ENCODE data around the gene TADA3. TPM values are rescaled to one million over a fixed set of nuclear protein-coding genes. Genes with fewer than 3 reads are reported as not detected.

The TADA3 gene
- total RNA-seq, 1 experiment from 2014 or later: 49.0 TPM

DNA sequence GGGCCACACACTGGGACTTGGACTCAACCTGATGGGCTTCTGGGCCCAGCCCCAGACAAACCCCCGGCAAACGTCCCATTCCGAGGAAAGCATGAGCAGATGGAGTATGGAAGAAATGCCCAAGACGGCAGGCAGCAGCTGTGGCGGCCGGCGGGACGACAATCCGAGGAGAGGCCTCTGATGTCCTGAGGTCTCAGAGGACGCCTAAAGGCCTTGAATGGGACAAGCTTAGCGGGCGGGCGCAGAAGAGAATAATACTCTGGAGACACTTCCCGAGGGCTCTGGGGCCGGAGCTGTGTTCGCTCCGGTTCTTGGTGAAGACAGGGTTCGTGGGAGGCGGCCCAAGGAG, 43.0 kb downstream of the TADA3 start:
- H3K27ac Mint-ChIP-seq: peak overlapping the region; percentile 99
- DNase-seq (ENCODE audit: low spot score) (no peak), ATAC-seq (peak; percentile 14; the same call in 1 of the 2 replicates)
- POLR2A ChIA-PET: interaction anchor here (0.5 to 2.2 kb wide), 8 partner anchors 17 to 44 kb away, joined by 3 to 14 read pairs (median 4); partner anchors contain the start of genes ARPC4, BRPF1, CAMK1 and TADA3
- H3K27me3 Mint-ChIP-seq (ENCODE audit: low read depth): no peaks in the 10 kb centered on the region
- H3K36me3 Mint-ChIP-seq: peaks cover 49% of the 10 kb centered on the region
- TF ChIP-seq, protein P1, sequence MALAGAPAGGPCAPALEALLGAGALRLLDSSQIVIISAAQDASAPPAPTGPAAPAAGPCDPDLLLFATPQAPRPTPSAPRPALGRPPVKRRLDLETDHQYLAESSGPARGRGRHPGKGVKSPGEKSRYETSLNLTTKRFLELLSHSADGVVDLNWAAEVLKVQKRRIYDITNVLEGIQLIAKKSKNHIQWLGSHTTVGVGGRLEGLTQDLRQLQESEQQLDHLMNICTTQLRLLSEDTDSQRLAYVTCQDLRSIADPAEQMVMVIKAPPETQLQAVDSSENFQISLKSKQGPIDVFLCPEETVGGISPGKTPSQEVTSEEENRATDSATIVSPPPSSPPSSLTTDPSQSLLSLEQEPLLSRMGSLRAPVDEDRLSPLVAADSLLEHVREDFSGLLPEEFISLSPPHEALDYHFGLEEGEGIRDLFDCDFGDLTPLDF (CRISPR knock-in tag; IDR thresholded peaks at IDR 0.05): 0 out of 2 replicates have a peak, but pooled peaks have one; percentile 29
- TF ChIP-seq, protein P2, sequence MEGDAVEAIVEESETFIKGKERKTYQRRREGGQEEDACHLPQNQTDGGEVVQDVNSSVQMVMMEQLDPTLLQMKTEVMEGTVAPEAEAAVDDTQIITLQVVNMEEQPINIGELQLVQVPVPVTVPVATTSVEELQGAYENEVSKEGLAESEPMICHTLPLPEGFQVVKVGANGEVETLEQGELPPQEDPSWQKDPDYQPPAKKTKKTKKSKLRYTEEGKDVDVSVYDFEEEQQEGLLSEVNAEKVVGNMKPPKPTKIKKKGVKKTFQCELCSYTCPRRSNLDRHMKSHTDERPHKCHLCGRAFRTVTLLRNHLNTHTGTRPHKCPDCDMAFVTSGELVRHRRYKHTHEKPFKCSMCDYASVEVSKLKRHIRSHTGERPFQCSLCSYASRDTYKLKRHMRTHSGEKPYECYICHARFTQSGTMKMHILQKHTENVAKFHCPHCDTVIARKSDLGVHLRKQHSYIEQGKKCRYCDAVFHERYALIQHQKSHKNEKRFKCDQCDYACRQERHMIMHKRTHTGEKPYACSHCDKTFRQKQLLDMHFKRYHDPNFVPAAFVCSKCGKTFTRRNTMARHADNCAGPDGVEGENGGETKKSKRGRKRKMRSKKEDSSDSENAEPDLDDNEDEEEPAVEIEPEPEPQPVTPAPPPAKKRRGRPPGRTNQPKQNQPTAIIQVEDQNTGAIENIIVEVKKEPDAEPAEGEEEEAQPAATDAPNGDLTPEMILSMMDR (IDR thresholded peaks at IDR 0.05): no peak
- CTCF ChIA-PET: interaction anchor here (0.6 to 2.7 kb wide), 13 partner anchors 9 to 249 kb away, joined by 3 to 21 read pairs (median 4); partner anchors contain the start of genes ARPC4, BRPF1 and TADA3
- H3K9me3 Mint-ChIP-seq: no peaks in the 10 kb centered on the region
- peak overlapping the region; percentile 98 for H3K4me3 Mint-ChIP-seq
- peaks cover 11% of the 10 kb centered on the region for H3K4me1 Mint-ChIP-seq

DNA sequence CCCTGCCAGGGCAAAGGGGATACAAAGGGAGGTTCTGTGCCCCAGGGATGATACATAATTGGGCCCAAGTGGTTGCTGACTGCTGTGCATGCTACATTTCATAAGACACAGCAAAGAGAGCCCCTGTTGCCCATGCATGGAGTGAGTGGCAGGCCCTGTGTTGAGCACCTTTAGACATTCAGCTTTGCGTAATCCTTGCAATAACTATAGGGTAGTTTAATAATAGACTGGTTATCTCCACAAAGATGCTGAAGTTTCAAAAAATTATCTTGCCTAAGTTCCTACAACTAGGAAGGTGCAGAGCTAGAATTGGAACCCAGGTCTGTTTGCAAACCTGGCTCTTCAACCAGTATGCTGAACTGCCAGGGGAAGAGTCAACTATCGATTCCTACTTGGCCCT, 44.2 kb downstream of the TADA3 start:
- Mint-ChIP-seq H3K36me3 (peaks cover 55% of the 10 kb centered on the region), H3K27me3 (ENCODE audit: low read depth) (no peaks in the 10 kb centered on the region), H3K4me1 (peaks cover 11% of the 10 kb centered on the region), H3K9me3 (no peaks in the 10 kb centered on the region), H3K4me3 (no peak overlapping the region), H3K27ac (no peak overlapping the region)
- ChIA-PET POLR2A (interaction anchor here (2.1 kb wide), 1 partner anchor 16 kb away, joined by 14 read pairs; the partner anchor contains the start of gene BRPF1), CTCF (interaction anchor here (1.1 to 2.7 kb wide), 2 partner anchors 21 to 45 kb away, joined by 3 to 21 read pairs; partner anchors contain the start of gene ARPC4)
- no peak for TF ChIP-seq ESRRA (CRISPR knock-in tag; IDR thresholded peaks at IDR 0.05; ENCODE audit: borderline replicate concordance)
- TF ChIP-seq, protein P3, sequence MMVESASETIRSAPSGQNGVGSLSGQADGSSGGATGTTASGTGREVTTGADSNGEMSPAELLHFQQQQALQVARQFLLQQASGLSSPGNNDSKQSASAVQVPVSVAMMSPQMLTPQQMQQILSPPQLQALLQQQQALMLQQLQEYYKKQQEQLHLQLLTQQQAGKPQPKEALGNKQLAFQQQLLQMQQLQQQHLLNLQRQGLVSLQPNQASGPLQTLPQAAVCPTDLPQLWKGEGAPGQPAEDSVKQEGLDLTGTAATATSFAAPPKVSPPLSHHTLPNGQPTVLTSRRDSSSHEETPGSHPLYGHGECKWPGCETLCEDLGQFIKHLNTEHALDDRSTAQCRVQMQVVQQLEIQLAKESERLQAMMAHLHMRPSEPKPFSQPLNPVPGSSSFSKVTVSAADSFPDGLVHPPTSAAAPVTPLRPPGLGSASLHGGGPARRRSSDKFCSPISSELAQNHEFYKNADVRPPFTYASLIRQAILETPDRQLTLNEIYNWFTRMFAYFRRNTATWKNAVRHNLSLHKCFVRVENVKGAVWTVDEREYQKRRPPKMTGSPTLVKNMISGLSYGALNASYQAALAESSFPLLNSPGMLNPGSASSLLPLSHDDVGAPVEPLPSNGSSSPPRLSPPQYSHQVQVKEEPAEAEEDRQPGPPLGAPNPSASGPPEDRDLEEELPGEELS (CRISPR knock-in tag; IDR thresholded peaks at IDR 0.05): no peak
- ATAC-seq (no peak), DNase-seq (ENCODE audit: low spot score) (no peak)

DNA sequence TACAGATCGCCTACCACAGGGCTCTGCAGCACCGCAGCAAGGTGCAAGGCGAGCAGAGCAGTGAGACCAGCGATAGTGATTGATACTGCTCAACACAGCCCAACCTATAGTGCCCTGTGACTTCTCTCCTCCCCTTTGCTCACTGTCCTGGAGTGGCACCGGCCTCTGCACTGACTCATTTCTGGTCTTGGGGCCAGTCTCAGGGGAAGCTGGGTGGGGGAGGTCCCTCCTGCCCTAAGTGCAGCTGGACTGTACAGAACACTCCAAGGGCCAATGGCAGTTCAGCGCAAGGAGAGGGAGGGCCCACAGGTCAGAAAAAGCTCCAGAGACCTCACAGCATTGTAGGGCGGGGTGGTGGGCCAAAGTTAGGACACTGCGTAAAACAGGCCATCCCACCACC, 45.0 kb downstream of the TADA3 start:
- DNase-seq (ENCODE audit: low spot score) (no peak), ATAC-seq (no peak)
- Mint-ChIP-seq H3K4me1 (peaks cover 11% of the 10 kb centered on the region), H3K4me3 (no peak overlapping the region), H3K27me3 (ENCODE audit: low read depth) (no peaks in the 10 kb centered on the region), H3K9me3 (no peaks in the 10 kb centered on the region), H3K36me3 (peaks cover 55% of the 10 kb centered on the region), H3K27ac (no peak overlapping the region)
- POLR2A ChIA-PET: no interaction called here
- TF ChIP-seq, protein P3 (CRISPR knock-in tag; IDR thresholded peaks at IDR 0.05): no peak
- CTCF ChIA-PET: no interaction called here

DNA sequence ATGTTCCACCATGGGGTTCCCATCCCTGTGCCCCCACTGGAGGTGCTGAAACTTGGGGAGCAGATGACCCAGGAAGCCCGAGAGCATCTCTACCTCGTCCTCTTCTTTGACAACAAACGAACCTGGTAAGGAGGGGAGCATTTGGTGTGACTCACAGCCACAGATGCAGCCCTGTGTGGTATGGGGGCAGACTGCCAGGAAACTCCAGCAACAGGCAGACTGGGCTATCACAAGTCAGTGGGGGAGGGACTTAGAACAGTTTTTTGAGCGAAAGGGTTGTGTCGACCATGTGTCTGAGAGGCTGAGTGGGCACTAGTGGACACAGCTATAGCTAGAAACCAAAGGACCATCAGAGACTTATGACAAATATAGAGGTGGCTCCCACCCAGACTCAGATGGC, 45.9 kb downstream of the TADA3 start:
- DNase-seq (ENCODE audit: low spot score) (no peak), ATAC-seq (no peak)
- no peak overlapping the region for H3K27ac Mint-ChIP-seq
- TF ChIP-seq NFYB (CRISPR knock-in tag; conservative IDR thresholded peaks at IDR 0.05; ENCODE audit: low read depth): no peak
- TF ChIP-seq TP53 (CRISPR knock-in tag; IDR thresholded peaks at IDR 0.05): no peak
- TF ChIP-seq, protein P4, sequence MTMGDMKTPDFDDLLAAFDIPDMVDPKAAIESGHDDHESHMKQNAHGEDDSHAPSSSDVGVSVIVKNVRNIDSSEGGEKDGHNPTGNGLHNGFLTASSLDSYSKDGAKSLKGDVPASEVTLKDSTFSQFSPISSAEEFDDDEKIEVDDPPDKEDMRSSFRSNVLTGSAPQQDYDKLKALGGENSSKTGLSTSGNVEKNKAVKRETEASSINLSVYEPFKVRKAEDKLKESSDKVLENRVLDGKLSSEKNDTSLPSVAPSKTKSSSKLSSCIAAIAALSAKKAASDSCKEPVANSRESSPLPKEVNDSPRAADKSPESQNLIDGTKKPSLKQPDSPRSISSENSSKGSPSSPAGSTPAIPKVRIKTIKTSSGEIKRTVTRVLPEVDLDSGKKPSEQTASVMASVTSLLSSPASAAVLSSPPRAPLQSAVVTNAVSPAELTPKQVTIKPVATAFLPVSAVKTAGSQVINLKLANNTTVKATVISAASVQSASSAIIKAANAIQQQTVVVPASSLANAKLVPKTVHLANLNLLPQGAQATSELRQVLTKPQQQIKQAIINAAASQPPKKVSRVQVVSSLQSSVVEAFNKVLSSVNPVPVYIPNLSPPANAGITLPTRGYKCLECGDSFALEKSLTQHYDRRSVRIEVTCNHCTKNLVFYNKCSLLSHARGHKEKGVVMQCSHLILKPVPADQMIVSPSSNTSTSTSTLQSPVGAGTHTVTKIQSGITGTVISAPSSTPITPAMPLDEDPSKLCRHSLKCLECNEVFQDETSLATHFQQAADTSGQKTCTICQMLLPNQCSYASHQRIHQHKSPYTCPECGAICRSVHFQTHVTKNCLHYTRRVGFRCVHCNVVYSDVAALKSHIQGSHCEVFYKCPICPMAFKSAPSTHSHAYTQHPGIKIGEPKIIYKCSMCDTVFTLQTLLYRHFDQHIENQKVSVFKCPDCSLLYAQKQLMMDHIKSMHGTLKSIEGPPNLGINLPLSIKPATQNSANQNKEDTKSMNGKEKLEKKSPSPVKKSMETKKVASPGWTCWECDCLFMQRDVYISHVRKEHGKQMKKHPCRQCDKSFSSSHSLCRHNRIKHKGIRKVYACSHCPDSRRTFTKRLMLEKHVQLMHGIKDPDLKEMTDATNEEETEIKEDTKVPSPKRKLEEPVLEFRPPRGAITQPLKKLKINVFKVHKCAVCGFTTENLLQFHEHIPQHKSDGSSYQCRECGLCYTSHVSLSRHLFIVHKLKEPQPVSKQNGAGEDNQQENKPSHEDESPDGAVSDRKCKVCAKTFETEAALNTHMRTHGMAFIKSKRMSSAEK (CRISPR knock-in tag; IDR thresholded peaks at IDR 0.05; ENCODE audit: borderline replicate concordance): no peak
- TF ChIP-seq ZNF232 (CRISPR knock-in tag; IDR thresholded peaks at IDR 0.05): no peak
- no peak for TF ChIP-seq ZNF423 (CRISPR knock-in tag; IDR thresholded peaks at IDR 0.05)
- TF ChIP-seq, protein P5, sequence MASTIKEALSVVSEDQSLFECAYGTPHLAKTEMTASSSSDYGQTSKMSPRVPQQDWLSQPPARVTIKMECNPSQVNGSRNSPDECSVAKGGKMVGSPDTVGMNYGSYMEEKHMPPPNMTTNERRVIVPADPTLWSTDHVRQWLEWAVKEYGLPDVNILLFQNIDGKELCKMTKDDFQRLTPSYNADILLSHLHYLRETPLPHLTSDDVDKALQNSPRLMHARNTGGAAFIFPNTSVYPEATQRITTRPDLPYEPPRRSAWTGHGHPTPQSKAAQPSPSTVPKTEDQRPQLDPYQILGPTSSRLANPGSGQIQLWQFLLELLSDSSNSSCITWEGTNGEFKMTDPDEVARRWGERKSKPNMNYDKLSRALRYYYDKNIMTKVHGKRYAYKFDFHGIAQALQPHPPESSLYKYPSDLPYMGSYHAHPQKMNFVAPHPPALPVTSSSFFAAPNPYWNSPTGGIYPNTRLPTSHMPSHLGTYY (CRISPR knock-in tag; IDR thresholded peaks at IDR 0.05): no peak
- TF ChIP-seq RELA (CRISPR knock-in tag; IDR thresholded peaks at IDR 0.05; ENCODE audit: borderline replicate concordance): no peak
- TF ChIP-seq GRHL2 (CRISPR knock-in tag; IDR thresholded peaks at IDR 0.05; ENCODE audit: insufficient replicate concordance, severe bottlenecking): no peak
- no peaks in the 10 kb centered on the region for H3K9me3 Mint-ChIP-seq
- H3K4me3 Mint-ChIP-seq: no peak overlapping the region
- ChIA-PET POLR2A (no interaction called here), CTCF (no interaction called here)
- H3K4me1 Mint-ChIP-seq: peaks cover 11% of the 10 kb centered on the region
- H3K36me3 Mint-ChIP-seq: peaks cover 56% of the 10 kb centered on the region
- H3K27me3 Mint-ChIP-seq (ENCODE audit: low read depth): no peaks in the 10 kb centered on the region
